Renal cortex interstitium (tissue), 11 donors: ENCODE data around the gene TCF15. TPM values are rescaled to one million over a fixed set of nuclear protein-coding genes. Genes with fewer than 3 reads are reported as not detected.
"Not testable (repeated sequence)": the region's sequence is repeated elsewhere in the genome, so short reads cannot be mapped to it uniquely, and the experiment has no call there.

Experiments used
- DNase-seq, 11 donors: peaks; one replicate each; pipeline ENCODE4 v3.0.0-alpha.2; 2013; ENCODE audit warnings: low read depth in 9 of 11, low spot score in 4 of 11; ENCODE audit errors: extremely low read depth in 1 of 11
- polyA plus RNA-seq, 3 donors: library from polyadenylated mRNA; unstranded; fragments of 120-200 nt; gene quantifications; one replicate each; pipeline ENCODE4 v1.2.1, GENCODE V29; 2013; ENCODE audit not compliant: insufficient read length in 3 of 3

Gene TCF15
- polyA plus RNA-seq, 3 donors, result 1.3 to 1.9 (median 1.3) TPM

GRCh38 chr20:646107-646867, 36.2 kb upstream of the TCF15 start:
- DNase-seq, result no peak

- peak in 9 of 11 donors; percentile 53 to 78 (median 70) for DNase-seq
These were observed 35.4 kb upstream of the TCF15 start for GRCh38 chr20:645318-646106.

GRCh38 chr20:644692-645317, 34.7 kb upstream of the TCF15 start:
- DNase-seq, result no peak

GRCh38 chr20:642398-643174, 32.5 kb upstream of the TCF15 start:
- peak in 8 of 11 donors; percentile 52 to 74 (median 65) for DNase-seq

GRCh38 chr20:642013-642397, 31.9 kb upstream of the TCF15 start:
- not testable (repeated sequence) for DNase-seq

GRCh38 chr20:641516-641875, 31.4 kb upstream of the TCF15 start:
- DNase-seq, result no peak

- no peak for DNase-seq
These were observed 30.8 kb upstream of the TCF15 start for GRCh38 chr20:640674-641515.

- DNase-seq, result no peak
These were observed 28.5 kb upstream of the TCF15 start for GRCh38 chr20:638579-638978.

GRCh38 chr20:637559-637958, 27.4 kb upstream of the TCF15 start:
- DNase-seq, result no peak

GRCh38 chr20:635893-636338, 25.8 kb upstream of the TCF15 start:
- no peak for DNase-seq

GRCh38 chr20:635028-635892, 25.2 kb upstream of the TCF15 start:
- DNase-seq, result no peak

GRCh38 chr20:634148-634925, 24.2 kb upstream of the TCF15 start:
- no peak for DNase-seq

- no peak for DNase-seq
These were observed 21.0 kb upstream of the TCF15 start for GRCh38 chr20:631101-631500.

- DNase-seq, result no peak
These were observed 16.5 kb upstream of the TCF15 start for GRCh38 chr20:626579-626978.

GRCh38 chr20:625360-625932, 15.3 kb upstream of the TCF15 start:
- DNase-seq, result no peak

GRCh38 chr20:623704-624103, 13.6 kb upstream of the TCF15 start:
- DNase-seq, result no peak
